Loucy (cell line): ENCODE data around the gene UFD1.

Experiments
- H2AFZ ChIP-seq: fragments of 200-600 bp; sonication (generic); 2 replicates; pipeline ENCODE4 v1.6.0; 2016; ENCODE audit warnings: antibody characterized with exemption, mild to moderate bottlenecking, low read length, moderate library complexity
- H3F3A ChIP-seq: fragments of 200-600 bp; 2 replicates; pipeline ENCODE4 v1.6.0; 2016; ENCODE audit warnings: antibody characterized with exemption, low read depth, mild to moderate bottlenecking
- H3K27me3 ChIP-seq: fragments of 200-600 bp; sonication (generic); 2 replicates; pipeline ENCODE4 v1.6.1; 2014; ENCODE audit warnings: low read length, mild to moderate bottlenecking; ENCODE audit not compliant: insufficient read depth, poor library complexity, severe bottlenecking
- H3K36me3 ChIP-seq: fragments of 200-600 bp; sonication (generic); 2 replicates; pipeline ENCODE4 v1.6.1; 2016; ENCODE audit warnings: low read length; ENCODE audit not compliant: insufficient read depth
- H3K4me1 ChIP-seq: fragments of 200-600 bp; sonication (generic); 2 replicates; pipeline ENCODE4 v1.5.1; 2014; ENCODE audit warnings: low read length, mild to moderate bottlenecking; ENCODE audit not compliant: insufficient read depth, poor library complexity, severe bottlenecking
- H3K4me2 ChIP-seq: fragments of 200-600 bp; sonication (generic); 2 replicates; pipeline ENCODE4 v1.6.0; 2014; ENCODE audit warnings: antibody characterized with exemption, low read length, low read depth, mild to moderate bottlenecking; ENCODE audit not compliant: poor library complexity, severe bottlenecking
- H3K4me3 ChIP-seq: fragments of 200-600 bp; sonication (generic); 2 replicates; pipeline ENCODE4 v1.5.1; 2014; ENCODE audit warnings: low read length, mild to moderate bottlenecking, mixed read lengths; ENCODE audit not compliant: poor library complexity, severe bottlenecking
- H3K79me2 ChIP-seq: fragments of 200-600 bp; sonication (generic); 2 replicates; pipeline ENCODE4 v1.6.1; 2014; ENCODE audit warnings: low read length; ENCODE audit not compliant: insufficient read depth
- H3K9ac ChIP-seq: fragments of 200-600 bp; sonication (generic); 2 replicates; pipeline ENCODE4 v1.6.0; 2014; ENCODE audit warnings: mild to moderate bottlenecking, low read depth, low read length, moderate library complexity; ENCODE audit not compliant: poor library complexity, severe bottlenecking
- H3K9me2 ChIP-seq: fragments of 200-600 bp; sonication (generic); replicated peaks from 2 replicates; pipeline ENCODE4 v1.6.1; 2016; ENCODE audit warnings: low read depth, low read length, mixed read lengths
- H3K9me3 ChIP-seq: fragments of 200-600 bp; sonication (generic); 2 replicates; pipeline ENCODE4 v1.6.1; 2014; ENCODE audit warnings: mild to moderate bottlenecking, antibody characterized with exemption, low read length, low read depth; ENCODE audit not compliant: insufficient read depth
- H4K20me1 ChIP-seq: fragments of 200-600 bp; sonication (generic); 2 replicates; pipeline ENCODE4 v1.6.0; 2014; ENCODE audit warnings: antibody characterized with exemption, low read length, mild to moderate bottlenecking; ENCODE audit not compliant: insufficient read depth, poor library complexity, severe bottlenecking
- EZH2phosphoT487 ChIP-seq: fragments of 200-600 bp; IDR thresholded peaks from 2 replicates; pipeline ENCODE4 v1.6.1; 2018; ENCODE audit warnings: antibody characterized with exemption, mild to moderate bottlenecking, moderate library complexity, borderline replicate concordance
- TF ChIP-seq, protein P1 (sequence below): fragments of 200-600 bp; sonication (generic); conservative IDR thresholded peaks from 2 replicates; pipeline ENCODE4 v1.5.1; 2014; ENCODE audit warnings: mild to moderate bottlenecking, antibody characterized with exemption, low read length

The UFD1 gene

DNA sequence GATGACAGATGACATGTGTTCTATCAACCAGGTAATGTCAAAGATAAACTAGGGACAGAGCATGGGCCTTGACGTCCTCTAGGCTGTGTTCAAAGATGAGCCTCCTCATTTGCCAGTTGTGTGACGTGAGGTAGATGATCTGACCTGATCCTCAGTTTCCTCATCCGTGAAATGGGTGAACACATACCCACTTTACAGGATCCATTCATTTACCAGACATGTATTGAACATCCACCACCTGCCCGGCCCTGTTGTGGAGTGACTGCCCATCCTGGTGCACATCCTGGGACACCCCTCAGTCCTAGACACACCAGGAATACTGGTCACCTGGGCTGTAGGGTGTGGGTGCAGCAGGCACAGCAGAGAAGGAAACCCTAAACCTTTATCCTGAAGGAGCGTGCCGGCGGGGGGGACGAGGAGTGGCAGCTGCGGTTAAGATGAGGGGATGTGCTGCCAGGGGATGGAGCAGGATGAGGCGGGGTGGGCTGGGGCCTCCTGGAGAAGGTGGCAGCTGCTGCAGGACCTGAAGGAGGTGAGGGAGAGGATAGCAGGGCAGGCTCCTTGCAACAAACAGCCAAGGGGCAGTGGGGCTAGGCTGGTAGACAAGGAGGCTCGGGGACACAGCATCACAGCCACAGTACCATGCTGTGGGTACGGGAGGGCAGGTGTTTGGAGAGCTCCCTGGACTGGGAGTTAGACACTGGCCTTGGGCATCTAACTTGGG lies 36.8 kb upstream of the UFD1 start:
- TF ChIP-seq, protein P1, sequence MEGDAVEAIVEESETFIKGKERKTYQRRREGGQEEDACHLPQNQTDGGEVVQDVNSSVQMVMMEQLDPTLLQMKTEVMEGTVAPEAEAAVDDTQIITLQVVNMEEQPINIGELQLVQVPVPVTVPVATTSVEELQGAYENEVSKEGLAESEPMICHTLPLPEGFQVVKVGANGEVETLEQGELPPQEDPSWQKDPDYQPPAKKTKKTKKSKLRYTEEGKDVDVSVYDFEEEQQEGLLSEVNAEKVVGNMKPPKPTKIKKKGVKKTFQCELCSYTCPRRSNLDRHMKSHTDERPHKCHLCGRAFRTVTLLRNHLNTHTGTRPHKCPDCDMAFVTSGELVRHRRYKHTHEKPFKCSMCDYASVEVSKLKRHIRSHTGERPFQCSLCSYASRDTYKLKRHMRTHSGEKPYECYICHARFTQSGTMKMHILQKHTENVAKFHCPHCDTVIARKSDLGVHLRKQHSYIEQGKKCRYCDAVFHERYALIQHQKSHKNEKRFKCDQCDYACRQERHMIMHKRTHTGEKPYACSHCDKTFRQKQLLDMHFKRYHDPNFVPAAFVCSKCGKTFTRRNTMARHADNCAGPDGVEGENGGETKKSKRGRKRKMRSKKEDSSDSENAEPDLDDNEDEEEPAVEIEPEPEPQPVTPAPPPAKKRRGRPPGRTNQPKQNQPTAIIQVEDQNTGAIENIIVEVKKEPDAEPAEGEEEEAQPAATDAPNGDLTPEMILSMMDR = no peak
- no peak for TF ChIP-seq EZH2phosphoT487
- H3K9me2 ChIP-seq = no peaks in the 10 kb centered on the region
- H3K79me2 ChIP-seq = peaks cover 15% of the 10 kb centered on the region
- H4K20me1 ChIP-seq = peaks cover 9% of the 10 kb centered on the region
- 0 out of 2 replicates have a peak, but pooled peaks cover 8% of the 10 kb centered on the region for H3F3A ChIP-seq
- H3K36me3 ChIP-seq = peaks cover 22% of the 10 kb centered on the region; the same call in 1 of the 2 replicates
- H3K9ac ChIP-seq = no peak overlapping the region
- H3K9me3 ChIP-seq = no peaks in the 10 kb centered on the region
- no peak overlapping the region for H3K4me3 ChIP-seq
- no peak overlapping the region for H2AFZ ChIP-seq
- H3K4me1 ChIP-seq = peaks cover 35% of the 10 kb centered on the region
- no peak overlapping the region for H3K4me2 ChIP-seq
- H3K27me3 ChIP-seq = no peaks in the 10 kb centered on the region

DNA sequence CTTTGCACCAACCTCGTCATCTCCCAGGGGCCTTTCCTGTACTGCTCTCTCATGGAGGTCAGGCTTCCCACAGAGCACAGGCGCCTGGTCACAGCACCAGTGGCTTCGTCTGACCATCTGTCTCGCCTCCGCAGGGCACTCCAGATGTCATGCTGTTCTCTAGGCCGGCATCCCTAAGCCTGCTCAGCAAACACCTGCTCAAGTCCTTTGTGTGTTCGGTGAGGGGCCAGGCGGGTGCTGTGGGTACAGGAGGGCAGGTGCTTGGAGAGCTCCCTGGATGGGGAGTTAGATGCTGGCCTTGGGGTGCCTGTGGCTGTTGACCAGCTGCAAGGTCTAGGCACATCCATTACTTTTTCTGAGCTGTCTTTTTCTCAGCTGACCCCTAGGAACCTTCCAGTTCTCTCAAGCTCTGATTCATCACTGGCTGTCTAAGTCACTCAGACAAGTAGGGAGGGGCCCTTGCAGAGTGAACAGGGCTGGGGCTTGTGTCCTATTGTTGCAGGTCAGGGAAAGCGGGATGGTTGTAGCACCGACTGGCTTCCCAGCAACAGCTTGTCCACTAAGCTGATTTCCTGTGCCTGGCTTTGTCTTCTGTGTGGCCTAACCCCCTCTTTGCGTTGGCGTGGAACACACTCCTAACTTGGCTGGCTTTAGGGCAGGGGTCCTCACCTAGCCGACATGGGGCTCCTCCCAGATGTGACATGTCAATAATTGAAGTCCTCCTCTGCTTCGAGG lies 36.0 kb upstream of the UFD1 start:
- Histone ChIP-seq H3F3A (0 out of 2 replicates have a peak, but pooled peaks cover 4% of the 10 kb centered on the region), H3K79me2 (peaks cover 7% of the 10 kb centered on the region; the same call in 1 of the 2 replicates), H3K4me2 (no peak overlapping the region), H3K36me3 (peaks cover 24% of the 10 kb centered on the region; the same call in 1 of the 2 replicates), H2AFZ (no peak overlapping the region), H3K4me1 (peaks cover 27% of the 10 kb centered on the region), H3K4me3 (no peak overlapping the region), H3K9me3 (no peaks in the 10 kb centered on the region), H3K9ac (no peak overlapping the region), H4K20me1 (peaks cover under 1% of the 10 kb centered on the region), H3K27me3 (no peaks in the 10 kb centered on the region), H3K9me2 (no peaks in the 10 kb centered on the region)
- TF ChIP-seq, protein P1 = no peak
- TF ChIP-seq EZH2phosphoT487 = no peak

DNA sequence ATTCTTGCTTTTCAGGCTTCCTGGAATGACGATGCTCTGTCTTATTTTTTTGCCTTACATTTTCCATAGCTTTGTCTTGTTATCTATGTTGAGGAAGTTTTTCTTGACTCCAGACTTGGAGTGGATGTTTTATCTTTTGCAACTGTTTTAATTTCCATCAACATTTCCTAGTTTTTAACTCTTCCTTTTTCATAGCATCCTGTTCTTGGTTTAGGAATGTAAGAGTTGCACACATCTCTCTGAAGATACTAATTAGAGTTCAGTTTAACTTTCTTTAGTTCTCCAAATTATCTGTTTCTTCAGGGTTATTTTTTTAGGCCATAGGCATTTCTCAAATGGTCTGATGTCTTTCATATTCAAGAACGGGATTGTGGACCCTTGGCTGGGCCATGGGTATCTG lies 34.8 kb upstream of the UFD1 start:
- Histone ChIP-seq H3F3A (0 out of 2 replicates have a peak, but pooled peaks cover 4% of the 10 kb centered on the region), H3K27me3 (no peaks in the 10 kb centered on the region), H3K79me2 (no peaks in the 10 kb centered on the region), H3K4me2 (no peak overlapping the region), H3K9me3 (no peaks in the 10 kb centered on the region), H3K4me1 (peaks cover 23% of the 10 kb centered on the region), H3K36me3 (peaks cover 24% of the 10 kb centered on the region; the same call in 1 of the 2 replicates), H2AFZ (no peak overlapping the region), H3K9me2 (no peaks in the 10 kb centered on the region), H4K20me1 (no peaks in the 10 kb centered on the region), H3K4me3 (no peak overlapping the region), H3K9ac (no peak overlapping the region)
- TF ChIP-seq, protein P1 = no peak
- no peak for TF ChIP-seq EZH2phosphoT487
